H9 (cell line): ENCODE results near the gene GALNT4. TPM values are rescaled to one million over a fixed set of nuclear protein-coding genes. Genes with fewer than 3 reads are reported as not detected.

Source experiments
- DNase-seq: peaks from one replicate; pipeline ENCODE4 v3.0.0-alpha.2; 2017
- H2AFZ ChIP-seq: one replicate; pipeline ENCODE4 v1.6.1; 2013; ENCODE audit warnings: mild to moderate bottlenecking, low read length, control low read depth, moderate library complexity
- H2AK5ac ChIP-seq: 2 replicates; pipeline ENCODE4 v1.6.1; 2013; ENCODE audit warnings: low read length, control low read depth, mixed read lengths; ENCODE audit not compliant: insufficient read length
- H2BK120ac ChIP-seq: one replicate; pipeline ENCODE4 v1.6.1; 2013; ENCODE audit warnings: low read depth, mild to moderate bottlenecking, low read length, control low read depth, inconsistent platforms; ENCODE audit not compliant: poor library complexity, severe bottlenecking
- H2BK12ac ChIP-seq: 2 replicates; pipeline ENCODE4 v1.6.1; 2013; ENCODE audit warnings: low read length, control low read depth, mixed read lengths, low read depth; ENCODE audit not compliant: insufficient read length
- H2BK15ac ChIP-seq: 2 replicates; pipeline ENCODE4 v1.6.1; 2013; ENCODE audit warnings: low read depth, low read length, control low read depth
- H2BK20ac ChIP-seq: one replicate; pipeline ENCODE4 v1.6.1; 2013; ENCODE audit warnings: low read depth, mild to moderate bottlenecking, low read length, control low read depth, inconsistent platforms; ENCODE audit not compliant: poor library complexity, severe bottlenecking
- H2BK5ac ChIP-seq: 2 replicates; pipeline ENCODE4 v1.6.1; 2013; ENCODE audit warnings: low read length, control low read depth, mixed read lengths; ENCODE audit not compliant: insufficient read length
- H3K14ac ChIP-seq: 2 replicates; pipeline ENCODE4 v1.6.1; 2013; ENCODE audit warnings: low read length, control low read depth; ENCODE audit not compliant: insufficient read depth
- H3K18ac ChIP-seq: 2 replicates; pipeline ENCODE4 v1.6.1; 2013; ENCODE audit warnings: low read depth, mild to moderate bottlenecking, mixed read lengths, low read length, control low read depth; ENCODE audit not compliant: insufficient read length
- H3K23ac ChIP-seq: 2 replicates; pipeline ENCODE4 v1.6.1; 2013; ENCODE audit warnings: low read length, control low read depth, mixed read lengths, low read depth; ENCODE audit not compliant: insufficient read length
- H3K23me2 ChIP-seq: 2 replicates; pipeline ENCODE4 v1.6.1; 2013; ENCODE audit warnings: low read depth, mild to moderate bottlenecking, mixed read lengths, low read length, control low read depth; ENCODE audit not compliant: insufficient read length, poor library complexity, severe bottlenecking
- H3K27ac ChIP-seq: 2 replicates; pipeline ENCODE4 v1.5.1; 2013; ENCODE audit warnings: low read length, control low read depth, mixed read lengths, low read depth; ENCODE audit not compliant: insufficient read length
- H3K27me3 ChIP-seq: 2 replicates; pipeline ENCODE4 v1.6.1; 2013; ENCODE audit warnings: low read length, control low read depth, inconsistent platforms; ENCODE audit not compliant: insufficient read depth
- H3K4ac ChIP-seq: 2 replicates; pipeline ENCODE4 v1.6.1; 2013; ENCODE audit warnings: low read depth, mild to moderate bottlenecking, control low read depth, inconsistent platforms, low read length, moderate library complexity
- H3K4me1 ChIP-seq: 2 replicates; pipeline ENCODE4 v1.6.1; 2013; ENCODE audit warnings: low read length, control low read depth, inconsistent platforms; ENCODE audit not compliant: insufficient read depth
- H3K4me2 ChIP-seq: 2 replicates; pipeline ENCODE4 v1.6.1; 2013; ENCODE audit warnings: low read length, control low read depth, mixed read lengths; ENCODE audit not compliant: insufficient read length, insufficient read depth
- H3K56ac ChIP-seq: 2 replicates; pipeline ENCODE4 v1.6.1; 2013; ENCODE audit warnings: low read depth, mild to moderate bottlenecking, mixed read lengths, low read length, control low read depth; ENCODE audit not compliant: insufficient read length
- H3K79me1 ChIP-seq: 2 replicates; pipeline ENCODE4 v1.6.1; 2013; ENCODE audit warnings: low read depth, mild to moderate bottlenecking, moderate library complexity, low read length, control low read depth, inconsistent platforms; ENCODE audit not compliant: insufficient read depth, poor library complexity, severe bottlenecking
- H3K79me2 ChIP-seq: 2 replicates; pipeline ENCODE4 v1.6.1; 2013; ENCODE audit warnings: low read length, control low read depth, inconsistent platforms; ENCODE audit not compliant: insufficient read depth
- H3K9ac ChIP-seq: 2 replicates; pipeline ENCODE4 v1.6.1; 2013; ENCODE audit warnings: low read length, control low read depth, mixed read lengths; ENCODE audit not compliant: insufficient read length; ENCODE audit errors: extremely low read depth
- H3K9me3 ChIP-seq: one replicate; pipeline ENCODE4 v1.6.1; 2013; ENCODE audit warnings: low read depth, low read length, inconsistent platforms; ENCODE audit not compliant: control insufficient read depth
- H3T11ph ChIP-seq: one replicate; pipeline ENCODE4 v1.6.1; 2013; ENCODE audit warnings: mild to moderate bottlenecking, low read length, control low read depth, inconsistent platforms
- H4K20me1 ChIP-seq: one replicate; pipeline ENCODE4 v1.6.1; 2013; ENCODE audit not compliant: control insufficient read depth, insufficient read length, insufficient read depth
- H4K5ac ChIP-seq: 2 replicates; pipeline ENCODE4 v1.6.1; 2013; ENCODE audit warnings: low read depth, mild to moderate bottlenecking, mixed read lengths, low read length, control low read depth; ENCODE audit not compliant: insufficient read length
- H4K8ac ChIP-seq: replicated peaks from 2 replicates; pipeline ENCODE4 v1.6.1; 2013; ENCODE audit warnings: low read length, control low read depth, mixed read lengths, low read depth; ENCODE audit not compliant: insufficient read length
- H4K91ac ChIP-seq: 2 replicates; pipeline ENCODE4 v1.6.1; 2013; ENCODE audit warnings: low read depth, mild to moderate bottlenecking, moderate library complexity, mixed read lengths, low read length, control low read depth; ENCODE audit not compliant: insufficient read length
- H3K27ac Mint-ChIP-seq, 3 experiments: 2 replicates in 2 of 3; 3 replicates in 1 of 3; pipeline ENCODE4 v1.8.0; 2020 to 2021; ENCODE audit warnings: mixed read lengths in 3 of 3, mild to moderate bottlenecking in 1 of 3, moderate library complexity in 1 of 3
- H3K27me3 Mint-ChIP-seq: 2 replicates; pipeline ENCODE4 v1.8.0; 2021; ENCODE audit warnings: low read depth, mild to moderate bottlenecking, moderate library complexity, mixed read lengths
- H3K36me3 Mint-ChIP-seq, 3 experiments: 2 replicates in 2 of 3; 3 replicates in 1 of 3; pipeline ENCODE4 v1.8.0; 2020 to 2021; ENCODE audit warnings: low read depth in 3 of 3, mixed read lengths in 3 of 3; ENCODE audit not compliant: insufficient read depth in 1 of 3
- H3K4me1 Mint-ChIP-seq, 2 experiments: 2 replicates each; pipeline ENCODE4 v1.8.0; 2020; ENCODE audit warnings: mixed read lengths in 2 of 2
- H3K4me3 Mint-ChIP-seq, 2 experiments: 2 replicates in 1 of 2; 3 replicates in 1 of 2; pipeline ENCODE4 v1.8.0; 2020 to 2021; ENCODE audit warnings: mild to moderate bottlenecking in 2 of 2, mixed read lengths in 2 of 2, moderate library complexity in 1 of 2
- H3K9me3 Mint-ChIP-seq, 2 experiments: 2 replicates in 1 of 2; 3 replicates in 1 of 2; pipeline ENCODE4 v1.8.0; 2020; ENCODE audit warnings: mild to moderate bottlenecking in 2 of 2, mixed read lengths in 2 of 2, moderate library complexity in 1 of 2
- WGBS: extraction: QIAGEN DNeasy Blood & Tissue Kit; methylation state at CpG from one replicate; pipeline ENCODE4 v1.1.7; 2013; ENCODE audit warnings: missing lambda C conversion rate, low lambda C conversion rate, mixed read lengths; ENCODE audit not compliant: insufficient read length; ENCODE audit errors: extremely low coverage; 5-methylcytosine and 5-hydroxymethylcytosine counted together
- total RNA-seq: library from RNA; stranded (reverse); gene quantifications from 2 replicates; pipeline ENCODE4 v1.2.1, GENCODE V29; 2021
- TF ChIP-seq, protein P1 (sequence below): fragments of 200-600 bp; sonication (generic); conservative IDR thresholded peaks from 3 replicates; pipeline ENCODE4 v1.8.0; 2021; ENCODE audit warnings: antibody characterized with exemption, mild to moderate bottlenecking

The GALNT4 gene
- total RNA-seq, 1 experiment from 2014 or later = 3.1 TPM

DNA sequence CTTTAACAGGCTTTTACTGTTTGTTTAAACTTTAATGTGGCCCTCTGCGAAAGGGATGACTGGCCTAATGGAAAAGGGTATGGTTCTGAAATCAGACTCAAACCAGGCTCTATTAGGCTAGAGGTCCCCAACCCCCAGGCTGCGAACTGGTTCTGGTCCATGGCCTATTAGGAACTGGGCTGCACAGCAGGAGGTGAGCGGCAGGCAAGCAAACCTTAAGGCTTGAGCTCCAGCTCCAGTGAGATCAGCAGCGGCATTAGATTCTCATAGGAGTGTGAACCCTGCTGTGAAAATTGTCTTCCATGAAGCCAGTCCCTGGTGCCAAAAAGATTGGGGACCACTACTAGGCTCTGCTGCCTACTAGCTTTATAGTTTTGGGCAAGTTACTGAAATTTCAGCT is 11.1 kb downstream of the GALNT4 start:
- no peaks in the 10 kb centered on the region for H3K27me3 ChIP-seq
- no peak overlapping the region for H3K4me2 ChIP-seq
- no peak overlapping the region for H3K56ac ChIP-seq
- WGBS = no CpG with 5 or more reads among the region's 4 CpGs
- H3K4me3 Mint-ChIP-seq = no peak overlapping the region
- no peak overlapping the region for H2BK20ac ChIP-seq
- H3K36me3 Mint-ChIP-seq = no peaks in the 10 kb centered on the region
- H2BK15ac ChIP-seq = no peak overlapping the region
- TF ChIP-seq, protein P1, sequence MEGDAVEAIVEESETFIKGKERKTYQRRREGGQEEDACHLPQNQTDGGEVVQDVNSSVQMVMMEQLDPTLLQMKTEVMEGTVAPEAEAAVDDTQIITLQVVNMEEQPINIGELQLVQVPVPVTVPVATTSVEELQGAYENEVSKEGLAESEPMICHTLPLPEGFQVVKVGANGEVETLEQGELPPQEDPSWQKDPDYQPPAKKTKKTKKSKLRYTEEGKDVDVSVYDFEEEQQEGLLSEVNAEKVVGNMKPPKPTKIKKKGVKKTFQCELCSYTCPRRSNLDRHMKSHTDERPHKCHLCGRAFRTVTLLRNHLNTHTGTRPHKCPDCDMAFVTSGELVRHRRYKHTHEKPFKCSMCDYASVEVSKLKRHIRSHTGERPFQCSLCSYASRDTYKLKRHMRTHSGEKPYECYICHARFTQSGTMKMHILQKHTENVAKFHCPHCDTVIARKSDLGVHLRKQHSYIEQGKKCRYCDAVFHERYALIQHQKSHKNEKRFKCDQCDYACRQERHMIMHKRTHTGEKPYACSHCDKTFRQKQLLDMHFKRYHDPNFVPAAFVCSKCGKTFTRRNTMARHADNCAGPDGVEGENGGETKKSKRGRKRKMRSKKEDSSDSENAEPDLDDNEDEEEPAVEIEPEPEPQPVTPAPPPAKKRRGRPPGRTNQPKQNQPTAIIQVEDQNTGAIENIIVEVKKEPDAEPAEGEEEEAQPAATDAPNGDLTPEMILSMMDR = no peak
- no peak overlapping the region for H3K9ac ChIP-seq
- H3K27ac ChIP-seq = no peak overlapping the region
- no peaks in the 10 kb centered on the region for H3K79me2 ChIP-seq
- H3K9me3 Mint-ChIP-seq = no peaks in the 10 kb centered on the region
- no peaks in the 10 kb centered on the region; the same call in 1 of the 2 replicates for H3K4me1 ChIP-seq
- H4K20me1 ChIP-seq = no peaks in the 10 kb centered on the region
- no peak overlapping the region for H3K23ac ChIP-seq
- no peak overlapping the region for H4K5ac ChIP-seq
- no peak overlapping the region for H3T11ph ChIP-seq
- H2BK120ac ChIP-seq = no peak overlapping the region
- no peak for DNase-seq
- H3K14ac ChIP-seq = no peak overlapping the region; the same call in 1 of the 2 replicates
- H3K18ac ChIP-seq = no peak overlapping the region
- no peak overlapping the region for H3K4ac ChIP-seq
- no peak overlapping the region for H2AK5ac ChIP-seq
- H3K79me1 ChIP-seq = peaks cover 2% of the 10 kb centered on the region
- H4K8ac ChIP-seq = no peak overlapping the region
- no peaks in the 10 kb centered on the region for H3K27me3 Mint-ChIP-seq
- H3K23me2 ChIP-seq = no peaks in the 10 kb centered on the region
- H3K4me1 Mint-ChIP-seq = peaks cover 5 to 9% of the 10 kb centered on the region in 2 experiments
- H2BK12ac ChIP-seq = no peak overlapping the region
- no peak overlapping the region for H2BK5ac ChIP-seq
- H3K27ac Mint-ChIP-seq = no peak overlapping the region; a peak in 1 of 7 replicates
- no peak overlapping the region for H2AFZ ChIP-seq
- no peak overlapping the region for H4K91ac ChIP-seq
- H3K9me3 ChIP-seq = no peaks in the 10 kb centered on the region
